Mesothelial cell of epicardium (in vitro differentiated cells): ENCODE measurements around the gene ERF. TPM values are rescaled to one million over a fixed set of nuclear protein-coding genes. Genes with fewer than 3 reads are reported as not detected.

Source experiments
- DNase-seq, 2 experiments: peaks; one replicate each; pipeline ENCODE4 v3.0.0; 2021; ENCODE audit warnings: low spot score in 2 of 2; ENCODE audit not compliant: unreplicated experiment in 2 of 2
- H3K27ac Mint-ChIP-seq: 2 replicates; pipeline ENCODE4 v1.8.0; 2021; ENCODE audit warnings: mixed read lengths
- H3K27me3 Mint-ChIP-seq: 2 replicates; pipeline ENCODE4 v1.8.0; 2021; ENCODE audit warnings: low read depth, mixed read lengths
- H3K36me3 Mint-ChIP-seq: 2 replicates; pipeline ENCODE4 v1.8.0; 2021; ENCODE audit warnings: mixed read lengths
- H3K4me1 Mint-ChIP-seq: 2 replicates; pipeline ENCODE4 v1.8.0; 2021; ENCODE audit warnings: mixed read lengths
- H3K4me3 Mint-ChIP-seq: 2 replicates; pipeline ENCODE4 v1.8.0; 2021; ENCODE audit warnings: mild to moderate bottlenecking, moderate library complexity, mixed read lengths
- H3K9me3 Mint-ChIP-seq: 2 replicates; pipeline ENCODE4 v1.8.0; 2021; ENCODE audit warnings: mixed read lengths
- total RNA-seq: library from RNA; stranded (reverse); gene quantifications from 3 replicates; pipeline ENCODE4 v1.2.1, GENCODE V29; 2021
- TF ChIP-seq, protein P1 (sequence below): fragments of 200-600 bp; sonication (generic); IDR thresholded peaks from one replicate; pipeline ENCODE4 v1.5.0; 2021; ENCODE audit warnings: antibody characterized with exemption; ENCODE audit not compliant: unreplicated experiment

Gene ERF
- total RNA-seq, 1 donor from 2014 or later: 92.1 TPM

GRCh38 chr19:42212886-42213285 lies 42.0 kb downstream of the ERF start:
- Mint-ChIP-seq H3K4me1 (peaks cover 11% of the 10 kb centered on the region), H3K9me3 (no peaks in the 10 kb centered on the region), H3K27me3 (peaks cover 1% of the 10 kb centered on the region), H3K27ac (no peak overlapping the region), H3K36me3 (peaks cover 23% of the 10 kb centered on the region), H3K4me3 (no peak overlapping the region)
- DNase-seq: no peak
- TF ChIP-seq, protein P1, sequence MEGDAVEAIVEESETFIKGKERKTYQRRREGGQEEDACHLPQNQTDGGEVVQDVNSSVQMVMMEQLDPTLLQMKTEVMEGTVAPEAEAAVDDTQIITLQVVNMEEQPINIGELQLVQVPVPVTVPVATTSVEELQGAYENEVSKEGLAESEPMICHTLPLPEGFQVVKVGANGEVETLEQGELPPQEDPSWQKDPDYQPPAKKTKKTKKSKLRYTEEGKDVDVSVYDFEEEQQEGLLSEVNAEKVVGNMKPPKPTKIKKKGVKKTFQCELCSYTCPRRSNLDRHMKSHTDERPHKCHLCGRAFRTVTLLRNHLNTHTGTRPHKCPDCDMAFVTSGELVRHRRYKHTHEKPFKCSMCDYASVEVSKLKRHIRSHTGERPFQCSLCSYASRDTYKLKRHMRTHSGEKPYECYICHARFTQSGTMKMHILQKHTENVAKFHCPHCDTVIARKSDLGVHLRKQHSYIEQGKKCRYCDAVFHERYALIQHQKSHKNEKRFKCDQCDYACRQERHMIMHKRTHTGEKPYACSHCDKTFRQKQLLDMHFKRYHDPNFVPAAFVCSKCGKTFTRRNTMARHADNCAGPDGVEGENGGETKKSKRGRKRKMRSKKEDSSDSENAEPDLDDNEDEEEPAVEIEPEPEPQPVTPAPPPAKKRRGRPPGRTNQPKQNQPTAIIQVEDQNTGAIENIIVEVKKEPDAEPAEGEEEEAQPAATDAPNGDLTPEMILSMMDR: no peak

- H3K27me3 Mint-ChIP-seq: no peaks in the 10 kb centered on the region
- H3K36me3 Mint-ChIP-seq: peaks cover 33% of the 10 kb centered on the region
- TF ChIP-seq, protein P1: no peak
- no peak overlapping the region for H3K4me3 Mint-ChIP-seq
- no peak for DNase-seq
- no peaks in the 10 kb centered on the region for H3K4me1 Mint-ChIP-seq
- H3K27ac Mint-ChIP-seq: no peak overlapping the region
- H3K9me3 Mint-ChIP-seq: no peaks in the 10 kb centered on the region
These were observed 46.3 kb downstream of the ERF start for GRCh38 chr19:42208612-42209011.

- peaks cover 31% of the 10 kb centered on the region for H3K36me3 Mint-ChIP-seq
- H3K27ac Mint-ChIP-seq: no peak overlapping the region
- TF ChIP-seq, protein P1: no peak
- no peak overlapping the region for H3K4me3 Mint-ChIP-seq
- DNase-seq: no peak
- no peaks in the 10 kb centered on the region for H3K4me1 Mint-ChIP-seq
- H3K27me3 Mint-ChIP-seq: no peaks in the 10 kb centered on the region
- no peaks in the 10 kb centered on the region for H3K9me3 Mint-ChIP-seq
These were observed 47.1 kb downstream of the ERF start for GRCh38 chr19:42207767-42208271.

DNA sequence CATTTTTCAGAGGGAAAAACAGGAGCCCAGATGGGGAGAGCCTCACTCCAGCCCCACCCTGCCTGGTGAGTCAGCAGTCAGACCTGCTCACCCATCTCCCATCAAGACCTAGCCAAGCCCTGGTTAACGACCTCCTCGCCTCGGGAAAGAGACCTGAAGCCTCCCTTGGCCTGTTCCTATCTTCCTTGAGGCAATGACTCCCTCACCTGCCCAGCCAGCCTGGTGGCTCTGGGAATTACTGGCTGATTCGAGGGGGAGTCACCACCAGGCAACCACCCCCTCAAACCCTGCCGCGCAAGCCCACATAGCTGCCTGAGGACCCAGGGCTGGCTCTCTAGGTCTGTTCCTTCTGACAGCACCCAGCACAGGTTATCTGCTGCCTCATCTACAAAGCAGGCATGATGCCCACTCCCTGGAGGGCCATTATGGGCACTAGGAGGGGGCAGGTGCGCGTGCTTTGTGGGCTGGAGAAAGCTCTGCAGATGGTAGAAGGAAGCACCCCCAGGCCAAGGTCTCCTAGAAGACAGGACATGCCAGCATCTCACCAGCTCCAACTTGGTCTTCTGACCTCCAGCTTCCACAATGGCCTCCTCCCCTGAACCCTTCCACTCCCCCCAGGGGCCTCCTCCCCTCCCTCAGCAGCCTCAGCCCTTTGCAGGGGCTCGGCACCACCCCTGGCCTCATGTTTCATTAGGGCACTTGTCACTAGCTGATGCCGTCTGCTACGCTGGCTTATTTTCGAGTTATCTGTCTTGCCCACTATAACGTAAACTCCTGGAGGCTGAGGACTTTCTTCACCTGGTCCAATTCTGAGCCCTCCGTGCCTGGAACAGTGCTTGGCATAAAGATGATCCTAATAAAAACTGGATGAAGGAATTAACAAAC lies 47.8 kb downstream of the ERF start:
- Mint-ChIP-seq H3K4me3 (no peak overlapping the region), H3K9me3 (no peaks in the 10 kb centered on the region), H3K27ac (no peak overlapping the region), H3K27me3 (no peaks in the 10 kb centered on the region), H3K36me3 (peaks cover 34% of the 10 kb centered on the region), H3K4me1 (no peaks in the 10 kb centered on the region)
- TF ChIP-seq, protein P1: no peak
- no peak for DNase-seq

DNA sequence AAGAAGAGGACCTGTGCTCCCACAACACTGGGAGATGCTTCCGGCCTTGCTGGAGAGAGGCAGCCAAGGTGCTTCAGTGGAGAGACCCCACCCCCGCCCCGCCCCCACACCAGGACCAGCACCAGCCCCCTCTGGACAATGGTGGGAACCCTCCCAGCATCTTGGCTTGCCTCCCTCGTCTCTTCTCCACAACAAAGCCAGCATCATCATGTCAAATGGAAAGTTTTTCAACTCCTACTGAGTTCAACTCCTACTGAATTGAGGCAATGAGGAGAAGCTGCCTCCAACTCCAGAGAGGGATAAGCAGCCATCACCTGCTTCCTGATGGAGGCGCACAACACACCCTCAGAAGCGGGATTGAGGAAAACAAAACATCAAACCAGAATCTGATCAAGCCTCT lies 50.3 kb downstream of the ERF start:
- Mint-ChIP-seq H3K4me1 (no peaks in the 10 kb centered on the region), H3K4me3 (no peak overlapping the region), H3K27me3 (no peaks in the 10 kb centered on the region), H3K36me3 (peaks cover 43% of the 10 kb centered on the region), H3K9me3 (no peaks in the 10 kb centered on the region), H3K27ac (no peak overlapping the region)
- TF ChIP-seq, protein P1: no peak
- DNase-seq: no peak
